Stimulated activated CD4-positive, alpha-beta T cell treated with anti-CD3 and anti-CD28 coated beads, Interleukin-12 subunit alpha, Interleukin-12 subunit beta, amount 100 ng/mL, for 24 hours (primary cell): Measurements from ENCODE around the gene ELMOD3.
A peak's percentile ranks its signal among the peaks of the same experiment; 100 is the strongest.
"Not testable (repeated sequence)": the region's sequence is repeated elsewhere in the genome, so short reads cannot be mapped to it uniquely, and the experiment has no call there.

Experiments used
- DNase-seq, 2 experiments: peaks; one replicate each; pipeline ENCODE4 v3.0.0-alpha.2; 2020; ENCODE audit warnings: low read depth in 2 of 2

The ELMOD3 gene

GRCh38 chr2:85354286-85355072 lies at the start of gene ELMOD3, which contains the start of gene RETSAT:
ELMOD3 (plus strand) TSS chr2:85354769; CDS start chr2:85357199, 2,430 bp downstream.
RETSAT (minus strand) TSS chr2:85354528; CDS start chr2:85354507, 21 bp downstream.
- DNase-seq: peak; percentile 89 to 95

- no peak for DNase-seq
Measured at GRCh38 chr2:85307527-85307897, 47.1 kb upstream of the ELMOD3 start.

DNA sequence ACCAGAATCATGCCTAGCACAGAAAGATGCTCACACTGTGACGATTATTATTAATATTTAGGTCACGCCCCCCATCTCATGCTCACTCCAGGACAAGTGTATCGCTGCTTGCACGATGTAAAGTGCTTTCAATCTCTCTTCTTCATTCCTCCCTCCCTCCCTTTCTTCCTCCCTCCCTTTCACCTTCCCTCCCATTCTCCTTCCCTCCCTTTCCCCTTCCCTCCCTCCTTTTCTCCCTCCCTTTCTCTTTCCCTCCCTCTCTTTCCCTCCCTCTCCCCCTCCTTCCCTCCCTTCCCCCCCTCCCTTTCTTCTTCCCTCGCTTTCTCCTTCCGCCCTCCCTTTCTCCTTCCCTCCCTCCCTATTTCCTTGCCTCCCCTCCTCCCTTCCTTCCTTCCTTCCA lies 46.4 kb upstream of the ELMOD3 start:
- DNase-seq: no peak

DNA sequence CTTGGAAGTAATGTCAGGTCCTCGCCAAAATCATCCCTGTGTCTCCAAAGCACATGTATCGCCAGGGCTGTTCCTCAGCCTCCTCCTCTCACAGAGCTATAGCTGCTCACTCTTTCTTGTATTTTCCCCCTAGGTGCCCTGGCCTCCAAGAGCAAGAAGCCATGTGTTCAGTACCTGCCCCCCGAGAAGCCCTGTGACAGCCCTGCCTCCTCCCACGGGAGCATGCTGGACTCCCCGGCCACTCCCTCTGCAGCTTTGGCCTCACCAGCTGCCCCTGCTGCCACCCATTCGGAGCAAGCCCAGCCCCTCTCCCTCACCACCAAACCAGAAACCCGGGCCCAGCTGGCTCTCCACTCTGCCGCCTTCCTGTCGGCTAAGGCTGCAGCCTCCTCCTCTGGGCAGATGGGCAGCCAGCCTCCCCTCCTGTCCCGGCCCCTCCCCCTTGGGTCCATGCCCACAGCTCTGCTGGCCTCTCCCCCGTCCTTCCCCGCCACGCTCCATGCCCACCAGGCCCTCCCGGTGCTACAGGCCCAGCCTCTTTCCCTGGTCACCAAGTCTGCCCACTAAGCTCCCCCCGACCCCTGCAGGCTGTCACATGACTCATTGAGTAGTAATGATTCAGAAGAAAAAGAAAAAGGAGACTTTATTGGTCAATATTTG lies 45.5 kb upstream of the ELMOD3 start:
- no peak for DNase-seq

DNA sequence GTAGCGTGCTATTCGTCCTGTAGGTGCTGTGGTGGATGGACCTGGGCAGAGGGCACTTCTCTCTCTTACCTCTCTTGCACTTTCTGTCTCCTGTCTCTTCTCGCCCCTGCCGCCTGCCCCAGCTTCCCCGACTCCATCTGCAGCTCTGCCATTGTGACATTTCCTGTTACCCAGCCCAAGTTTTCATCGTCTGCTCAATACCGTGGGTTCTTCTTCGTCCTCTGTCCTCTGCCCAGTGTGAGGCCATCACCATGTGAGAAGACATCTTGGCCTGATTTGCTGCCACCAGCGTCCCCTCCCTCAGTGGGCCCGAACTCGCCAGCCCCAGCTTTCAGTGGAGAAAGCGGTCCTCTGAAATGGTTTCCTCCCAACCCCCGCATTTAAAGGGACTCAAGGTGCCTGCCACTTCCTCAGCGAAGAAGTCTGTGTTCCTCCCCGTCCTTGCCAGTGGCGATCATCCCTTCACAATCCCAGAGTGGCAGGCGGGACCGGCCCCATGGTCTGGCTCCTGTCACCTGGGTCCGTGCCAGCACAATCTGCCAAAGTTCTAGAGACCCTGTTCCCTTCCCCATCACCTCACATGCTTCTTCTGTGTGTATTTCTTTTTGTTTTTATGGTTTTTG lies 44.8 kb upstream of the ELMOD3 start:
- DNase-seq: no peak

- DNase-seq: no peak
Measured at GRCh38 chr2:85310330-85310729, 44.2 kb upstream of the ELMOD3 start.

GRCh38 chr2:85312404-85312803 lies 42.2 kb upstream of the ELMOD3 start:
- DNase-seq: no peak

GRCh38 chr2:85314884-85315242 lies 39.7 kb upstream of the ELMOD3 start:
- DNase-seq: no peak

- not testable (repeated sequence) for DNase-seq
Measured at GRCh38 chr2:85315921-85316320, 38.6 kb upstream of the ELMOD3 start.

GRCh38 chr2:85318222-85319074 lies 36.1 kb upstream of the ELMOD3 start:
- DNase-seq: peak in 1 of 2 experiments; percentile 25

GRCh38 chr2:85319796-85320195 lies 34.8 kb upstream of the ELMOD3 start:
- no peak for DNase-seq

DNA sequence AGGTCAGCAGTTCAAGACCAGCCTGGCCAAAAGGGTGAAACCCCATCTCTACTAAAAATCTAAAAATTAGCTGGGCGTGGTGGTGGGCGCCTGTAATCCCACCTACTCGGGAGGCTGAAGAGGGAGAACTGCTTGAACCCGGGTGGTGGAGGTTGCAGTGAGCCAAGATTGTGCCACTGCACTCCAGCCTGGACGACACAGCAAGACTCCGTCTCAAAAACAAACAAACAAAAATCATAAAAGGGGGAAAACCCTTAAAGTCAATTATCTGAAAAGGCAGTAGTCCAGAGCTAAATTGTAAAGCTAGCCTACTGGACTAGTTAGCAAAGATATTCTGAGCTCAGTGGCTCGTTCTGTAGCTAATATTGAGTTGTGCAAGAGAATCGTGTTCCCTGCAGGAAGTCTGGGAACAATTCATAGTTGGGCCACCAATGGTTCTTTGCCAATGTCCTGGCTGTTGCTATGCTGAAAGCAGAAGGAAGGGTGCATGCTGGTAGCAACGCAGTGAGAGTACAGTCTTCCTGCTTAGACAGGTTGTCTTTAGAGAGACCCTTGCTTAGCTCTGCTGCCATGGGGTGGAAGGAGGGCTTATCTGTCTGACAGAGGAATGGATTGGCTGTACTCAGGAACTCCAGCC lies 31.1 kb upstream of the ELMOD3 start:
- no peak for DNase-seq

DNA sequence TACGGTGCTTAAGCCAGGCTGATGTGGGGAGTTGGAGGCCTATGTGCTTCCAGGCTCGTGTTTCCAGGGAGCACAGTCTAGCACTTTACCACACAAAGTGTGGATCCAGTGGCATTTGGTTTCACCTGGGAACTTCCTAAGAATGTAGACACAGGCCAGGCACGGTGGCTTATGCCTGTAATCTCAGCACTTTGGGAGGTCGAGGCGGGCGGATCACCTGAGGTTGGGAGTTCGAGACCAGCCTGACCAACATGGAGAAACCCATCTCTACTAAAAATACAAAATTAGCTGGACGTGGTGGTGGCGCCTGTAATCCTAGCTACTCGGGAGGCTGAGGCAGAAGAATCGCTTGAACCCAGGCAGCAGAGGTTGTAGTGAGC lies 30.6 kb upstream of the ELMOD3 start:
- not testable (repeated sequence) for DNase-seq

DNA sequence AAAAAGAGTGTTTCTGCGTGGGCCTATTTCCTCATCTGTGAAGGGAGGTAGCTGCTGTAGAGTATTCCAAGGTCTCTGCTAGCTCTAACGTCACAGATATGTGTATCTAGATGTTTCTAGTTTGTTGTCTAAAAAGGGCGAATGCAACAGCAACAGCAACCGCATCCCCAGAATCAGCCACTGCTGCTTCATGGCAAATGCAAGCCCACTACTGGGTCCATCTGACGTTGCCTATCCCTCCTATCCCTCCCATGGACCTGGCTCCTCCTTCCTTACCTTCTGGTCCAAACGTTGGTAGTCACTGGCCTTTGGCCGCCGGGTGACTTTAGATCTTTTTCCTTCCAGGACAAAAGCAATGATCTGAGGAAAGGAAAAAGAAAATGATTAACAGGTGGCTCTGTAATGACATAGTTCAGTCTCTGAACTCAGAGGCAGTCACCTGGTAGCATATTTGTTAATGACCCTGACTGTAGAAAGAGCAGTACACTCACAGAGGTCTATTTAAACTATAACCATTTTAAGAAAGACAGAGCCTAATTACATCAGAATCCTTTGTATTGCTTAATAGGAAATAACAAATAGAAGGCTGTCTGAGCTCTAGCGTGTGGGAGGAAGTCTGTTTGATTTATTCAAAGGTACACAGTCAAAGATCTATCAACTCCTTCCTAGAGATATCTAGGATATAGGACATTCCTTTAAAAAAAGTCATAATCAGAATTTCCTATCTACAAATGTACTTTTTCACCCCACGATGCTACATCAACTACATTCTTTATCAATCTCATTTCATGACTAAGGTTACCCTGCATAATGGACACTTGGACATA lies 29.7 kb upstream of the ELMOD3 start:
- no peak for DNase-seq

DNA sequence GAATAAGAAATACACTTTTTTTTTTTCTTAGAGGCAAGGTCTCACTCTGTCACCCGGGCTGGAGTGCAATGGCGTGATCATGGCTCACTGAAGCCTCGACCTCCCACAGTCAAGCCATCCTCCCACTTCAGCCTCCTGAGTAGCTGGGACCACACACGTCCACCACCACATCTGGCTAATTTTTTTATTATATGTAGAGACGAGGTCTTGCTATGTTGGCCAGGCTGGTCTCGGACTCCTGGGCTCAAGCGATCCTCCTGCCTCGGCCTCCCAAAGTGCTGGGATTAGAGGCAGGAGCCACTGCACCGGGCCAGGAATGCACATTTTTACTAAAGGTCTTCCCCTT lies 29.1 kb upstream of the ELMOD3 start:
- no peak for DNase-seq

DNA sequence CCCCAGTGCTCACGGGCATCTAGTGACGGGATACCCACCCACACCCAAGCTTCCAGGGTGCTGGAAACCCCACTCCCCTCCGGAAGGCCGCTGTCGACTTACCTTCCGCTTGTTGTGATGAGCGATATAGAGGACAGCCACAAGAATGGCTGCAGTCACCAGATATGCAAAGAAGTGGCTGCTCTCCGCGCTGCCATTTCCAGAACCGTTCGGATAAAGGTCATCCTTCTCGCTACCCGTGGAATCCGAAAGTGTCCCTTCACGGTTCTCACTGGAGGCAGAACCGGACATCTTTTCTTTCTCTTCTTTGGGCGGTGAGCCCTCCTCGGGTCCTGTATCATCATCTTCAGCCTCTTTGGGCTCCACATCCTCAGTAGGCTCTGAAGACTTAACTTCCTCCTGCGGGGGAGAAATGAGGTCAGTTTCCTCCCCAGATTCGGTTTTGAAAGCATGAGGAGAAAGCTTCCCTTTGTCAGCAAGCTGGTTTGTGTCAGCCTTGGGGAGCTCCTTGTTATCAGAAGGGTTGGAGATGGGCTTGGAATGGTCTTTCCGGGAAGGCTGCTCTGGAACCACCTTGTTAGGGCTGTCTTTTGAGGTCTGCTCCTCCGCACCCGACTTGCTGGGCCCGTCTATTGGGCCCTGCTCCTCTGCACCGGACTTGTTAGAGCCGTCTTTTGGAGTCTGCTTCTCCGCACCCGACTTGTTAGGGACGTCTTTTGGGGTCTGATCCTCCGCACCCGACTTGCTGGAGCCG lies 28.0 kb upstream of the ELMOD3 start:
- peak in 1 of 2 experiments; percentile 29 for DNase-seq

GRCh38 chr2:85327160-85327821 lies 27.3 kb upstream of the ELMOD3 start:
- DNase-seq: peak in 1 of 2 experiments; percentile 48

DNA sequence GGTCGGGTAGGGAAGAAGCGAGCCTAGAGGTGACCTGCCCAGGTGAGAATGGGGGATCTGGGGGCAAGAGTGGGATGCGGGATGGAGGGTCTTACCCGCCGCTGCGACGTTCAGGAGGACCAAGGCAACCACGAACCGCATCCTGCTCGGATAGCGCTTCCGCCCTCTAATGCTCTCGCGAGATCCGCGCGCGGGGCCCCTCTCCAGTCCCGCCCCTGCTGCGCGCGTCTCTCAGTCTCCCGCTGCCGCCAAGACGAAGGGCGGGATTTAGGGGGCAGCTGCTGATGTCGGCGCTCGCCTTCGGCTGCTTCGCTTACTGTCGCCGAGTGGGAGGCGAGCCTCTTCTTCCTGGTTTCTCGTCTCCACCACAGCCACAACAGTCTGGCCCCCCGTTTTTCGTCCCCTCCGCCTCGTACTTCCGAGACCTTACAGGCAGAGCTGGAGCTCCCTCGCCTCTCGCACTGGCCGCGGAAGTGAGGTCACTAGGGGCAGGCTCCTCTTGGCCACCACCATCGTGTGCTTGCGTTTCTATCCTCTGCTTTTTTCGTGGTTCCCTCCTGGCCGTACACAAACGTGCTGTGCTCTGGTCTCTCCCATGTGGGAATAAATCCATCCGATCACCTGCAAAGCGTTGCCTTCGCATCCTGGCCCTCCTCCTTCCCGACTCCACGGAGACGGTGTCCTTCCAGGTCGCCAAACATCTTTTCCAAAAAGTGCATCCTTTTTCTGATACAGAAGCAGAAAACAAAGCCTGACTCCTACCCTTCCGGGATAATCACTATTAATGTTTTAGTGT lies 26.5 kb upstream of the ELMOD3 start, which contains the start of gene TGOLN2:
Gene TGOLN2, minus strand, starts transcription at position 168 of the 796 bp plus-strand sequence. Its CDS starts 27 bp downstream, at position 141.
- peak; percentile 86 to 89 for DNase-seq
